ENCODE results near the gene COL10A1. TPM values are rescaled to one million over a fixed set of nuclear protein-coding genes. Genes with fewer than 3 reads are reported as not detected.
"Not testable (repeated sequence)": the region's sequence is repeated elsewhere in the genome, so short reads cannot be mapped to it uniquely, and the experiment has no call there.

Gene COL10A1
- total RNA-seq, 1 donor from 2014 or later, result 0.29 TPM

DNA sequence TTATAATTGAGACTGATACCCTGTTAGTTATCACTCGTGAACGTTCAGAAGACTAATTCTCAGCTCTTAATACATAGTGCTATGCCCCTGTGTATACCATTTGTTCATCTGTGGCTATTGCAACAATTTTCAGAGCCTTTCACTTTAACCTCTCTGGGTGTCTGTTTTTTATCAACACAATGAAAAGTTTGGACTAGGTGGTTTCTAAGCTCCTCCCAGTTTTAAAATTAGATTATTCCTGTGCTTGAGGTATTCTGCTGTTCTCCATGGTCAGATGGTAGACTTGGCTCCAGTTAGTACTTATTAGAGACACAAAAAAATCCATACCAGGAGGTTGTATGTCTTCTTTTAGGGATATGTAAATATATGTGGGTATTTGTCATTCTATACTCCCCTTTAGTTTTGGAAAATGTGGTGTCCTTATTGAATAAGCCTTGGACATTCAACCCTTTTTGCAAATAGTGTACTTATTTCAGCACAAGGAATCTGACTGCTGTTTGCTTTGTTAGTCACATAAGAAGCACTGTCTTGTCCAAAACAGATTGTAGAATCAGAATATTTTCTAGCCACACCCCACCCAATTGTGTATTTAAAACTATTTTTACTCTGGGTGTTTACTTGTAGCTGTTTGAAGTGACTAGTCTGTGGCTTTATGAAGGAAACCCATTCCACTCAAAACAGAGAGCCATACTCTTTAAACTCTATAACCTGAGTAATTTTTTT is 2.0 kb upstream of the COL10A1 start:
- no peak for DNase-seq (ENCODE audit: low spot score)

DNA sequence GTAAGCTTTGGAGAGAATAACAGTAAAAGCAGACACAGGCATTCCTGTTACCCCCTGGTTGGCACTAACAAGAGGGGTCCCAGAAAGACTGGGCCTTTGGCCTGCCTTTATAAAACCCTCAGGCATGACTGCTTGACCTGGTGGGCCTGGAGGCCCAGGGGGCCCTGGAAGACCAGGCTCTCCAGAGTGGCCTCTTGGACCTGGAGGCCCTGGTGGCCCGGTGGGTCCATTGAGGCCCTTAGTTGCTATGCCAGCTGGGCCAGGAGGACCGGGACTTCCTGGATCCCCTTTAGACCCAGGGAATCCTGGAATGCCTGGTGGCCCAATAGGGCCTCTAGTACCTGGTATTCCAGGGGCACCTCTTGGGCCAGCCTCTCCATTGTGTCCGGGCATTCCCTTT is 5.5 kb downstream of the COL10A1 start:
- DNase-seq (ENCODE audit: low spot score), result no peak

DNA sequence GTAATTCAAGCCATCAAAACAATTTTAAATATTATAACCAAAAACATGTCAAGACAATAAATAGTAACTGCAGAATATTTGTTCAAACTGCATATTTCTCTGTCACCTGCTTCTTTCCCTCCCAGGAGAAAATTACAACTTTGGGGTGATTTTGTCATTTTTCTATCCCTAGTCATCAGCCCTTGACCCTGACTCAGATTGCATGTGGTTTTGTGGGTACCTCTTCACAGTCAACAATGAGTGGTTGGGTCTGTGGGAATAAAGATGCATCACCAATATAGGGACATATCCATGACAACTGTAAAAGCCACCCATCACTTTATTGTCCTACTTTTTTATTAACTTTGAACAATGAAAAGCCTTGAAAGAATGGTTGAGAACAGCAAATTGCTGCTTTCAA is 7.3 kb downstream of the COL10A1 start:
- DNase-seq (ENCODE audit: low spot score), result no peak

DNA sequence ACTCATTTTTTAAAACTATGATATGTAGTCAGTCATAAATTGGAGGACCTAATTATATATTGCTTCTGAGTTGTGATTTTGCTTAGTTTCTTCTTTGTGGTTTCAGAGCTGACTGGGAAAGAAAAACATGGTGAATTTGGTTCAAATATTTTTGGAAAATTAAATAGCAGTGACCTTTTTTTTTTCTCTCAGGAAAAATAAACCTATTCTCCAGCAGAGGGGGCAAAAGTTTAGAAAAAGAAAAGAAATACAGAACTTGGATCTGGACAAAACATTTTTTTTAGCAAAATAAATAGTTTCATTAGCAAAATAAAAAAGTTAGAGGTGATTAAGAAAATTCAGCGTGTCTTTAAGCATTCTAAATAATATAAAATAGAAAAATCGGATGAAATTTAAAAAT is 10.2 kb downstream of the COL10A1 start:
- no peak for DNase-seq (ENCODE audit: low spot score)

DNA sequence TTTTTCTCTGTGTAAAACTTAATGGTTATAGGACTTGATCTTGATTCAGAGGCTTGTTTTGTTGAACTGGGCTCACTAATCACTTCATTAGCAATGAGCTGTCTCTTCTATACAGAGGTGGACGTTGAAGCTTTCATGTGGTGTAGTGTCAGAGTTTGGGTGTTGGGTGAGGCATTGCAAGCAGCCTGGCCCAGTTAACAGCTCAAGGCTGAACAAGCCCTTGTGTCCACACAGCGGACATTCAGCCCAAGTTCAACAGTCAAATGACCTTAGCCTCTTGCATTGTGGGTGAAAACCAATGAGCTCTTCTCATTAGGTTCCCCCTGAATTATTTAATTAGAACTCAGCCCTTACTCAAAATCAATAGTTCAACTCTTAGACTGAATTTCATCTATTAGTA is 12.5 kb downstream of the COL10A1 start:
- DNase-seq (ENCODE audit: low spot score), result no peak

DNA sequence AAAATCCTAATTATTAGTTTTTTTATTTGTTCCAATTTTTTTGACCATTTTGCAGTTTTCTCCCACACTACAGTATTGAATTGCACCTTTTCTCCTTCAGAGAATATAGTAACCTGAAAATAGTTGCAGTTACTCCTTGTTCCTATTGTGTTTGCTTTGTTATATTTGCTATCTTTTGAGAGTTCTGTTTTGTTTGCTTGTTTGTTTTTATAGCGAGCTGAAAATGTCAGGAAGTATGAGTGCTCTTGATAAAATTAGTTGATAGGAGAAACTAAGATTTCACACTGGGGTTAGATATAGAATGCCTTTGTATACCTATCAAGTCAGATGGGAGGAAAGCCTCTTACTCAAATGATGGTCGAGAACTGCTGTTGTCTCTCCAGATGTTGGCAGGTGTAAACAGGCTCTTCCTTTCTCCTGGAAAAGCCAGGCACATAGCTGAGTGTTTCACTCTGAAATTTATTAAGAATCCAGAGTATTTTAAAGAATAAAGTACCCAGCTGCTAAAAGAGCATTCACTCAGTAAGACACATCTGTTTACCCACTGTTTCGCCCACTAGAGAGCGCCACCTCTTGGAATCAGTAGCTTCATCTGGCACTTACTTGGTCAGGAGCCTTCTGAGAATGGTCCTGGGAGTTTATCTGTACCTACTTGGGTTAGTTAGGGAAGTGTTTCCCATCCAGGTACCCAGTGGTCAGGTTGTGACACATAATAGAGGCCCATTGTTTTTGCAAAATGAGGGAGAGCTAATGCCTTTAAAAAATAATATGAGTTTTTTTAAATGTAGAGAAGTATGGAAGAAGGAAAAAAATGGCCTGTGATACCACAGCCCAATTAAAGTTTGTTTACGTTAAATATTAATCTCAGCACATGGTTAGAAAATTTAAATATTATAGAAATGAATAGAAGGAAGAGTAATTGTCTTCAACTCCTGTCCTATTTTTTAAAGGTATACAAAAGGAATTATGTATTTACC is 14.1 kb downstream of the COL10A1 start:
- no peak for DNase-seq (ENCODE audit: low spot score)

DNA sequence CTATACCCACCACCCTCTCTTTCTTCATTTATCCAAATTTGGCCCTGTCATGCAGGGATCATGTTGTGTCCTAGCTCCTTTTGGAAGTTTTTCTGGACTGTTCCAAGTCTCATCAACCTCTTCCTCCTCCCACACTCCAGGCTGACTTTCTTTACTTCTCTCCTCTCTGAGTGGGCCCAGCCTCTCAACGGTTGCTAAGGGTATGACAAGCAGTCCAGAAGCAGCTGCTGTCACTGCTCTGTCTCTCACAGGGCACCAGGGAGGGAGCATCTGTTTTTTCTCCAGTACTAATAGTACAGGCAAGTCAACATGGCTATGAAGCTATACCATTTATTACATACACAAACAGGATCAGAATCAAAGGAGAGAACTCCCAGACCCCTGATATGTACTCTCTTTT is 17.1 kb downstream of the COL10A1 start:
- DNase-seq (ENCODE audit: low spot score), result no peak

DNA sequence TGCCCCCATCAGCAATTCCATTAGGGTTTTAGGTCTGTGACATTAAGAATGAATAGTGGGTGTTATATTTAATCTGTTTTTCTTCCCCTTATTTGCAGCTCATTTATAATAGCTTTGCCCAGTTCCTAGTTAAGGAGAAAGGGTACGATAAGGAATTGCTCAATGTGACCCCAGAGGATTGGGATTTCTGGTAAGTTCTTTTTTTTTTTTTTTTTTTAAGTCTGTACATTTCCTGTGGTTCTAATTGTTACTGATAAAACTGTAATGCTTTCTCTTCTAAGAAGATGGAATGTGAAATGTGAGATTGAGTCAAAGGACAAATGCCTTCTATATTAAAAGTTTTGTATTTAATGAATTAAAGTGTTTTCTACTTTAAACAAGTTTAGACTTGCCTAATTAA is 19.8 kb downstream of the COL10A1 start:
- DNase-seq (ENCODE audit: low spot score), result no peak

DNA sequence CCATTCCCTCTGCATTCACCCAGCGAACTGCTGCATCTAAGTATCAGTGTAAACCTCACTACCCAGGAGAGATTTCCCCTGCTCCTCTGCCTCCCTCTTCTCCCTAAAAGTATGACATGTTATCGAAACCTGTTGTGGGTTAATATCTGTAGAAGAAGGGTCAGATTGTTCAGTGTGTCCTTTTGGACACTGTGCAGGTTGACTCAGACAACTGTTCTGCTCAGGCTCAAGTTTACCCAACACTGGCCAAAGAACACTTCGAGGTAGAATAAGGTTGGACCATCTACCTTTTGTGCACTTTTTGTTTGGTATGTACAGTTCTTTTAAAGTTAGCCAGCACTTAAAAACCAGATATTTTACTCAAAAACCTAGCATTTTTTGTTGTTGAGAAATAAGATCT is 20.7 kb downstream of the COL10A1 start:
- no peak for DNase-seq (ENCODE audit: low spot score)

DNA sequence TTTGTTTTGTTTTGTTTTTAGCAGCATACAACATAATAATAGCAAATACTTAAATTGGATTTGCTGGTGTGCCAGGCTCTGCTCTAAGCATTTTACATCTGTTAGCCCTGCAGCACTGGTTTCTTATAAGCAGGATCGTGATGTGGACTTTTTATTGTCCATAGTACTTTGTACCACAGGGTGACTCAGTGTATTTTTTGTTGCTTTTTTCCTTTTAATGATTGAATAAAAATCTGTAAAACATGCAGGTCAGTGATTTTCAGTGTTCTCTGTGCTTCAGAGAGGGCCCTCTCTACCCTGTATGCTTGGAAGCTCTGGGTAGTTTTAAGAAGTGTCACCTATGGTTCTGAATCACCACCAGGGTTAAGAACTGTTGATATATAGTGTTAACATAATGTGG is 21.3 kb downstream of the COL10A1 start:
- no peak for DNase-seq (ENCODE audit: low spot score)

DNA sequence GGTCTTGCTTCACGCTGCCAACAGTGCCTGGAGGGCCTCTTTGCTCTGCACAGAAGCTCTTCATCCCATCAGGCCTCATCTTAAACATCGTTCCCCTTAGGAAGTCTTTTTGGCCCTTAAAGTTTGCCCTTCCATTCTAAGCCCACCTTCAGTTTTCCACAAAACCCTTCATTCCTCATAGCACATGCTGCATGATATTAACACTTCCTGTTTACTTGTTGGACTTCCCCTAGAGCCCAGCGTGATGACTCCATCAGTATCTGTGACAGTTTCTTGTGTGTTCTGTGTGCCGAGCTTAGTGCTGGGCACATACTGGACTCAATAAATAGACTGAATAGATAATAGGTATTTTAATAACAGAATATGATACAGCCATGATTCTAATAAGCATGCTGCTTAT is 23.1 kb downstream of the COL10A1 start:
- no peak for DNase-seq (ENCODE audit: low spot score)

DNA sequence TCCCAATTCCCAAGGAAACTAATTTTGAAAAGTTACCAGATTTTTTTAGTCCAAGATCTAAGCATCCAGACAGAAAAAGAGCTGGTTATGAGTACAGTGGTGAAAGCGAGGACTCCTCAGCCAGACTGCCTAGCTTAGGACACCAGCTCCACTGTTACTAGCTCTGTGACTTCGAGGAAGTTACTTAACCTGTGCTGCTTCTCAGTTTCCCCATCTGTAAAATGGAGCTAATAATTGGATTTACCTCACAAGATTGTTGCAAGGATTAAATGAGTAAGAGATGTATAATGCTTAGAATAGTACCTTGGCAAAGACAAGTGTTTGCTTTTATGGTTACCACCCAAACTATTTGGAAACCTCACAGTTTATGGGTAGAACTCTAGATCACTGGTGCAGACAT is 24.1 kb downstream of the COL10A1 start:
- DNase-seq (ENCODE audit: low spot score), result no peak

DNA sequence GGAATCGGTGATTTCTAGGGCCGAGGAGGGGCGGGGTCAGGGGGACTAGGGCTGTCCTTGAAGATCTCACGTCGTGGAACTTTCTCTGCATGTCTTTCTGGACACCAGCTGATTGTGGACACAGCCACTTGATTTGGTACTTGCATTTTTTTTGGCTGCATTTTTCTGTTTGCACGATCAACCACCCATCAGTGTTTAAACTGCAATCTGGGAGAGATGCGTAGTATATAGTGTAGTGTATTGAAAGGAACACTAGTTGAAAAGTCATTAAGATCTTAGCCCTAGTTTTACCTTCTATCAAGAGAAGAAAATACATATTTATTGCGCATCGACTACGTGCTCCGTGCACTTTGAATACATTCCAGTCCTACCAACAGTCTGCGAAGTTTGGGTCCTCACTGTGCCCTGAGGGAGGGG is 24.6 kb downstream of the COL10A1 start:
- no peak for DNase-seq (ENCODE audit: low spot score)

DNA sequence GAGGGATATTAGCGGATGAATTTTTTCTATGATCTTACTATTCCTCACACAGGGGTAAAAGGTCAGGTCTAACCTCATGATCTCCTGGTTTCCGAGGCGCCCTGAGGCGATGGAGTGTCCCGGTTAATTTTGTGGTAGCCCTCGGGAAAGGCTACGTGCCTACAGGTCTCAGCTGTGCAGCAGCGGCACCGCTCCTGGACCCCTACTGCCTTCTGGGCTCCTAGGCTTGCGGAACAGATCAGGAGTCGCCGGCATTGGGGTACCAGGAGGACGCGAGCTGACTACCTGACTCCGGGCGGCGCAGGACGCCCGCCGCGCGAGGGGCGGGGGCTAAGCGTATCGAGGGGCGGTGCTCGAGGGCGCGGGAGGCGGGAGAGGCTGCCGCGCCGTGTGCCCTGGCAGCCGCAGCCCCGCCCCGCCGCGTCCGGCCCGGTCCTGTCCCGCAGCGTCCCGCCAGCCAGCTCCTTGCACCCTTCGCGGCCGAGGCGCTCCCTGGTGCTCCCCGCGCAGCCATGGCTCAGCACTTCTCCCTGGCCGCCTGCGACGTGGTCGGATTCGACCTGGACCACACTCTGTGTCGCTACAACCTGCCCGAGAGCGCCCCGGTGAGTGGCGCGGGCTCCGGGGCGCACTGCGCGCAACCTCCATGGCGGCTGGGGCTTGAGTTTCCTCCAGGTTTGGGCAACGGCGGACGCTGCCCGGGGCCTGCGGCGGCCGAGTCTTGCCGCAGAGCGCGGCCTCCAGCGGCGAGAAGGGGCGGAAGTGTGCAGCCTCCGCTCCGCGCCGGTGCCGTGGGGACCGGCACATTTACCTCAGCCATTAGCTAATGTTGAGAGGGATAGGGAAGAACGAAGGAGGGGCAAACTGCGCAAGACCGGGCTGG is 25.3 kb downstream of the COL10A1 start, which contains the start of gene NT5DC1:
NT5DC1 (plus strand) TSS at position 435 of the 883 bp plus-strand sequence; CDS start at position 513, 78 bp downstream.
- DNase-seq (ENCODE audit: low spot score), result peak; percentile 93

DNA sequence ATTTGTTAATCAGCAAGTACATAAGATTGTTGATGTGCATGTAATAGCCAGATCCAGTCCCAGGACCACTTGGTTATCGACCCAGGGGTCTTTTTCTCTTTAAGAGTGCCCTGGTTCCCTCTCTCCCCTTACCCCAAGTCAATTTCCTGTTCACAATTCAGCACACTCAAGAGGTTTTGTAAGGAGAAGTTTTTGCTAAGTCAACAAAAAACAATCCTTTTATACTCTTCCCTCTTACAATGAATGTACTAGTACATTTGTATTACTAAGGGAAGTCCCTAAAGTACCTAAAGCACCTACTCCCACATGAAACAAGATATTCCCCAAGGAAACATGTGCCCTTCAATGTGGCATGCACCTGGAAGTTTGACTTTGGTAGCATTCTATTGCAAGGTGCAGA is 26.9 kb downstream of the COL10A1 start:
- no peak for DNase-seq (ENCODE audit: low spot score)

DNA sequence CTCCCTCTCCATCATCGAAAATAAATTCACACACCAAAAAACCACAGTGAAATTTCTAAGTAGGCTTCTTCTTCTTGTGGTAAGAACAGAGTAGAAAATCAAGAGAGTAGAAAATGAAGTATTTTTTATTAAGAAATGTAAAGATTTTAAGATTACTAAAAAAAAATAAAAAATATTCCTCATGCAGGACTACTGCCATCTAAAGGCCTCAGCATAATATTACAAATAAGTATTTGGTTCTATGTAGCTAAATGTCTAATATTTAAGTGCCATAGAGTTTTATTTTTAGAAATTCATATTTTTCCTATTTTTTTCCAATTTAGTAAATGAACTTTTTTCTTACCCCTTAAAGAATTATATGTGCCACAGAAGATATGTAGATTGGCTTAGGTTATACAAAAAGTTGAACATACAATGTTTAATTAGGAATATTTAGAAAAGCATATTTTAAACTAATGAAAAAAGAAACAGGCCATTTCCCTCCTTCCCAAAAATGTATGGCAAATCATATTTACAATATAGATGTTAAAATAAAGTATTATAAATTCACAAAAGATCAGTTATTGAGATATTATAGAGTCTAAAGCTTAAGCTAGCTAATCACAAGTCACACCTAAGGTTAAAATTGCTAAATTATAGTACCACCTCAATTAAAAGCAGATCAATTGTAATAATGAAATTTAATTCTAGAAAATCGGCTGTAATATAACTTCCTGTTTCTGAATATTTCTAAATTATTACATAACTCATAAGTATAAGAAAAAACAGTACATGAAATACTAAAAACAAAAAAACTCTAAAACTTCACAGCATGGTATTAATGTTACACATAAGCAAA is 28.7 kb downstream of the COL10A1 start:
- DNase-seq (ENCODE audit: low spot score), result no peak

DNA sequence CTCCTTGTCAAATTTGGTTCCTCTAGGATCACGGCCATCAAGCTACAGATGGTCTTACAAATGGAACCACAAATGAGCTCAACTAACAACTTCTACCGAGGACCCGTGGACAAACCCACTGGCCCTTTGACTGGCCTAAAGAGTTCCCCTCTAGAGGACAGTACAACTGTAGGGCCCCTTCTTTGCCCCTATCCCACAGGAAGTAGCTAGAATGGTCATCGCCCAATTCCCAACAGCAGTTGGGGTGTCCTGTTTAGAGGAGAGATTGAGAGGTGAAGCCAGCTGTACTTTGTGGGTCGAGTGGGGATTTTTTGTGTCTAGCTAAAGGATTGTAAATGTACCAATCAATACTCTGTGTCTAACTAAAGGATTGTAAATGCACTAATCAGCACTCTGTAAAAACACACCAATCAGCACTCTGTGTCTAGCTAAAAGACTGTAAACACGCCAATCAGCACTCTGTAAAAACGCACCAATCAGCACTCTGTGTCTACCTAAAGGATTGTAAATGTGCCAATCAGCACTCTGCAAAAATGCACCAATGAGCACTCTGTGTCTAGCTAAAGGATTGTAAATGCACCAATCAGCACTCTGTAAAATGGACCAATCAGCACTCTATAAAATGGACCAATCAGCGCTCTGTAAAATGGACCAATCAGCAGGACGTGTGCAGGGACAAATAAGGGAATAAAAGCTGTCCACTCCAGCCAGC is 29.7 kb downstream of the COL10A1 start:
- DNase-seq (ENCODE audit: low spot score), result not testable (repeated sequence)

DNA sequence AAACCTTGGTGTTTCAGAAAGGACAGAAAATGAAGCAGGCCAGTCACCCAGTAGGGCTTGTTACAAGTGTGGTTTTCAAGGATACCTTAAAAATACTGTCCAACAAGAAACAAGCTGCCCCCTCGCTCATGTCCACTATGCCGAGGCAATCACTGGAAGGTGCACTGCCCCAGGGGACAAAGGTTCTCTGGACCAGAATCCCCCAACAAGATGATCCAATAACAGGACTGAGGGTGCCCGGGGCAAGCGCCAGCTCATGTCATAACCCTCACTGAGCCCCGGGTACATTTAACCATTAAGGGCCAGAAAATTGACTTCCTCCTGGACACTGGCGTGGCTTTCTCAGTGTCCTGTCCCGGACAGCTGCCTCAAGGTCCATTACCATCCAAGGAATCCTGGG is 31.9 kb downstream of the COL10A1 start:
- no peak for DNase-seq (ENCODE audit: low spot score)

DNA sequence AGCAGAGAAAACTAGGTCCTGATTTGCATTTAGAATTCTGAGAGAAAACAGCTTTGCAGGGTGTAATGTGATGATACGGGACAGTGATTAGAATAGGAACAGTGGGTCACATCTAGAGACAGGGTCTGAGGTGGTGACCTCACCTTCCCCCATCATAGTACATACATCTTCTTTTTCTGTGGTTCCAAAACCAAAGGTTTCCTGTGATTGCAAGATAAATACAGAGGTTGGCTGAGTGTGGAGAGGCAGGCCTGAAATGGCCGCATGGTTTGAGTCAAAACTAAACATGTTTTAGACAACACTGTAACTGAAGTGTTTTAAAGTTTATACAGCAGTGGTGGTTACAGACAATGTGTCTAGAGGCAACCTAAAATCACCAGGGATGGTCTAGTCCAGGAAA is 35.7 kb downstream of the COL10A1 start:
- no peak for DNase-seq (ENCODE audit: low spot score)

DNA sequence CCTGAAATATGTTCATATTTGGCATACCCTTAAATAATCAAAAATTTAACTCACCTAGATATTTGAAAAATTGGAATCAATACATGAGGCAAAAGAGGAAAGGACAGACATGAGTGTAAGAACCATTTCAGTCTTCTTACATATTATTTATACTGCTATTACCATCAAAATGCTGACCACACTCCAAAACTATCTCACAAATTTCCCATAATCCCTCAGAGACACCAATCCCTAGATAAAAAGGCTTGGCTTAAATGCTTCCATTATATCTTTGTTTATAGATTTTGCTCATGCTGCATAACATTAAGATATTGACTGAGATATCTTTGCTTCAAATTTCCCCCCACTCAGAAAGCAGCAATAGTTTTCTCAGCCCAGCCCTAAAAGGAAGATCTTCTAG is 37.0 kb downstream of the COL10A1 start:
- DNase-seq (ENCODE audit: low spot score), result no peak
